RKO (cell line): ENCODE measurements around the gene PDE6C.
"Not testable (repeated sequence)": the region's sequence is repeated elsewhere in the genome, so short reads cannot be mapped to it uniquely, and the experiment has no call there.

Experiments used
- DNase-seq: peaks from one replicate; pipeline ENCODE4 v3.0.0-alpha.2; 2016; ENCODE audit warnings: low spot score

The PDE6C gene

DNA sequence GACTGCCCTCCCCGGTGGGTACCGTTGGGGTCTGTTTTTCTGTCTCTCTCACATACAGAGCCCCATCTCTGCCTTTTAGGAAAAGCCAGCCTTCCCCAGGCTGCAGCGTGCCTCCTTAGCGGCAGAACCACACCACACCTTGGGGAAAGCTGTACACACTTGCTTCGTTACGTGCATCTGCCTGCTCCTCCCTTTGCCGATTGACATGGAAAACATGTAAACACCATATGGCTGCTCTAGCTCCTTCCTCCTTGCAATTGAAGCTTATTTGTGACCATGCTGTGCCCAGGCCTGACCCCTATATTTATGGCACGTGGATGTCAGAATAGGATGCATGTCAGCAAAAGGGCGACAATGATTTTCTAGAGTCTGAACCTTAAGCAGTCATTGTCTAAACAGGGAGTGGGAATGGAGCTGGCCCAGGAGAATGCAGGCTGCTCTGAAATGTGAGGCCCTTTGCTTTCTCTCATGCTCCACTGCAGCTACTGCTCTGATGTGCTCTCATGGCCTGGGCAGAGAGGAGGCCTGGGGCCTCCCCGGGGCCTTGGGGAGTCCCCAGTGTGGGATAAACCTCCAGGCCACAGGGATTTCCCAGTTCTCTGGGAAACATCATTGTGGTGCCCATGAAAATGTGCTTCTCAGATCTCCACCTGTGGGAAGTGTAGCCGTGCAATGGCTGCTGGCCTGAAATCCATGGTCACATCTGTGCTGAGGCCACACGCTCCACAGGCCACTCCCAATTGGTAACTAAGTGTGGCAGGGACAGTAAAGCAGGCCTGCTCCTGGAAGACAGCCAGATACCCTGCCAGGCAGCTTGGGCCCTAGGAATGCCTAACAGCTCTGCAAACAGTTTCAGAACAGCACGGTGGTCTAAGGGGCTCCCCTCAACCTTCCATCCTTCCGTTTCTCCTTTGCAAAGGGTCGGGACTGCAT lies 18.6 kb downstream of the PDE6C start:
- no peak for DNase-seq

- no peak for DNase-seq
Measured at GRCh38 chr10:93639791-93640190, 27.5 kb downstream of the PDE6C start.

DNA sequence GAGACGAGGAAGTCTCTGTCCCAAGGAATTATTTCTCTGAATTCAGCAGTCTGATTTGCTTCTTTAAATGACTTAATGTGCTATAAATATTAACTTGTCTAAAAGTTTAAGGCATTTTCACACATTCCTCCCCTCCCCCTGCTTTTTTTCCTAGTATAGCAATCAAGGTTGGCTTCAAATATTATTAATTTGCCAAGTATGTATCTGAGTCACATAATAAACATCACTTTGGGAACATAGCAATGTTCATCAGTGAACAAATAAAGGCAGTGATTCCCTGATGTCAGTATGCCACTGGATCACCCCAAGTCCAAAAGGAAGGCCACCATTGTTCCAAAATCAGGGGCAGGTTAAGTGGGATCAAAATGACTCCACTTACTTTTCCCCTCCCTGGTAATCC lies 40.5 kb downstream of the PDE6C start:
- DNase-seq, result no peak

DNA sequence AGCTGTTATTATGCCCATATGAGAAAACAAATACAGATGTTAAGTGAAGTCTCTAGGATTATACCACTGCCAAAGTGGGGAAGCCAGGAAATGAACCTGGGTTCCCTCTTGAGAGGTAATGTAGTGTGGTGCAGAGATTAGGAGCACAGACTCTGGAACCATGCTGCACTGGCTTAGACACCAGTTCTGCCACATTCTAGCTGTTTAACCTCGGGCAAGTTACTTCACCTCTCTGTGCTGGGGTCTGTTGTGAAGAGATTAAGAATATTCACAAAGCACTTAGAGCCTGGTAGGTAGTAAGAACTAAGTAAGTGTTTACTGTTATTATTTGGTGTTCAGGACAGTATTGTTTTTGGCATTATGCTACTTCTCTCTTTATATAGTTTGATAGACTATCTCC lies 41.9 kb downstream of the PDE6C start:
- no peak for DNase-seq

DNA sequence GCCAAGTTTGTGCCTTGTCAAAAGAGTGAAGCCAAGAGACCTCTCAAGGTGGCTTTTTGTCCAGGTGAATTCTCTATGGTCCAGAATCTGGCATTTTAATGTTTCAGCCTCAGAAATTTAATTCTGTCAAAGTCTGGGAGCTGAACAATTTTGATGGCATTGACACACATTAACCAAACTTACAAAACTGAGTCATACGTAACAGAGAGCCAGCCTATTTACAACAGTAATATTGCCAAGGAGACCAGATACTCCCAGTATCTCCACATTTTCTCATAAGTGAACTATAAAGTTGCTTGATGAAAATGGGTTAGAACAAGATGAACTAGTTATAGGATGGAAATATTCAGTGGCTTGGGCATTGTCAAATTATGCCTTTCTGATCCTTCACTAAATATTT lies 43.8 kb downstream of the PDE6C start:
- no peak for DNase-seq

DNA sequence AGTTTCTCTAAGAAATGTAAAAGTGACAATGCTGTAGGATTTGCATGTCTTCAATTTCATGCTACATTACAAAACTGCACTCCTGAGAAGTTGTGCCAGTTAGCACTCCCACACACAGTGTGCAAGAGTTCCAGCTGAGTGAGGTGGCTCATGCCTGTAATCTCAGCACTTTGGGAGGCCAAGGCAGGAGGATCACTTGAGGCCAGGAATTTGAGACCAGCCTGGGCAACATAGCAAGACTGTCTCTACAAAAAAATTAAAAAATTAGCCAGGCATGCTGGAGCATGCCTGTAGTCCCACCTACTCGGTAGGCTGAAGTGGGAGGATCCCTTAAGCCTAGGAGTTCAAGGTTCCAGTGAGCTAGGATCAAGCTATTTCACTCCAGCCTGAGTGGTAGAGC lies 45.4 kb downstream of the PDE6C start:
- DNase-seq, result no peak

- no peak for DNase-seq
Measured at GRCh38 chr10:93666030-93666429, 53.7 kb downstream of the PDE6C start.

DNA sequence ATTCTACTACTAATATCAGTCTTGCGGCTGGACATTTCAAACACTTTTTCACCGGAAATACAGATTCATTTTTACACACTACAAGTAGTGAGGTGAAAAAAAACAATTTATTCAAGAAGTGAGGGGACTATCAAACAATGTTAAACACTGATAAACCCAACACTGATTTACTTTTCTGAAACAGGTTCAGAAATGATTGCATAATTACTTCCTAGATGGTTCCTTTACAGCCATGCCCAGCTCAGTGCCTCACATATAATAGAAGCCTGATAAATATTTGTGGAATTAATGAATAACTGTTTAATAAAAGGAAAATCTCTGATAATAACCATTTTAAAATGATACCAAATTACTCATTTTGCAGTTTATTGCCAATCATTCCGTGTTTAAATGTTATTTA lies 55.5 kb downstream of the PDE6C start:
- DNase-seq, result no peak

DNA sequence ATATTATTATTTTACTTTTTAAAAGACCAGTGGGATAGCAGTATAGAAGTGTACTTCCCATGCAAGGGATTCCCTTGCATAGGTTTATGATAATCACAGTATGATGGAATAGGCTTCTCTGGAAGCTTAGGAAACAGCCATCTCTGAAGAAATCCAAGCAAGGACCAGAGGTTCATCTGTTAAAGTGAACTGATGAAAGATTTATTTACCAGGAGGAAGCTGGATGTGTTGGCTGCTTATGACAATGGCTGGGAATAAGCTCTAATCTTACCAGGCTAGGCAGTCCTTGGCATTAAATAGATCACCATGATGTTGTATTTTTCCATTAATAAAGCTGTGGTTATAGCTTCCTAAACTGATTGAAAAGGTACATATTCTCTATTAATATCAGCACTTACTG lies 58.0 kb downstream of the PDE6C start:
- DNase-seq, result no peak

DNA sequence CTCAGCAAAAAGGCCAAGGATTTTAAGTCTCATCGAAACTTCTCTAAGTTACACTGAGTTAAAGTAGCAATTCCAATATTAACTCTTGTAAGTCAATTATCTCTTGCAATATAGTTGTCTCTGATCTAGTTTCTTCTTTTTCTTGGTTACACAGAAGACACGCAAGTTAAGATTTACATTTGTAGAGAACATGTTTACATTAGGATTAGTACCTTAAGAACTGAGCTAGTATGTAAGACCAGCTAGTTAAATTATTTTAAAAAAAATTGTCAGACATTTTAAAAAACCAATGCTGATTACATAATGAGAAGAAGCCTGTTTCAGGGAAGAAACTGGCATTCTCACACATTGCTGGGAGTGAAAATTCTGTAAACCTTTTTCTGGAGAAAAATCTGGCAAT lies 58.7 kb downstream of the PDE6C start:
- no peak for DNase-seq

GRCh38 chr10:93672022-93672678 lies 59.8 kb downstream of the PDE6C start:
- no peak for DNase-seq

DNA sequence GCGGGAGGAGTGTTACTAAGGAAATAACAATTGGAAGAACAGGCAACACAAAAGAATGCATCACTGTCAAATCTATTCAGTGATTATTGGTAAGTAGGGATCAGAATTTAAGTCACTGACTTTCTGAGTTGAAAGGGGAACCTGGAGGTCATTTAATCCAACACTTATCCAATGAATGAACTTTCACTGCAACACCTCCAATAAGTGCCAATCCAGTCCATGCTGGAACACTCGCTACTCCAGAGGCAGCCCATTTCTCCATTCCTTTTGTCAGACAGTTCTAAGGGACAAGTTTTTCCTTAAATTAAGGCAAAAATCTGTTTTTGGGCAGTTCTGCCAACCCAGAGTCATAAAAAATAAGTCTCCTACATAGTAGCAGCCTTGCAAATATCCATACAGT lies 60.6 kb downstream of the PDE6C start:
- no peak for DNase-seq

DNA sequence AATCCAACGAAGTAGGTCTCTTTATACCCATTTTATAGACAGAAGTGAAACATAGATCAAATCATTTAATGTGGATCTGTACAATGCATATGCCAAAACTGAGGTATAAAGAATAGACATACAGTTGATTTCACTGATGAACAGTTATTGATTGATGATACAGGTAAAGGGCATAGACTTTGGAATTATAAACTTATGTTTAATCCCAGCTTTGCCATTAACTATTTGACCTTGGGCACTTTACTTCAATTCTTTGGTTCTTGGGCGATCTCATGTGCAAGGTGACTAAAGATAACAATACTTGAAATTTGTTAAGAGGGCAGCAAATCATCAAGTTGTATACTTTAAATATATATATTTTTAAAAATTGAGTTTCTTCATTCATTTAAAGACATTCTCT lies 61.5 kb downstream of the PDE6C start:
- no peak for DNase-seq

DNA sequence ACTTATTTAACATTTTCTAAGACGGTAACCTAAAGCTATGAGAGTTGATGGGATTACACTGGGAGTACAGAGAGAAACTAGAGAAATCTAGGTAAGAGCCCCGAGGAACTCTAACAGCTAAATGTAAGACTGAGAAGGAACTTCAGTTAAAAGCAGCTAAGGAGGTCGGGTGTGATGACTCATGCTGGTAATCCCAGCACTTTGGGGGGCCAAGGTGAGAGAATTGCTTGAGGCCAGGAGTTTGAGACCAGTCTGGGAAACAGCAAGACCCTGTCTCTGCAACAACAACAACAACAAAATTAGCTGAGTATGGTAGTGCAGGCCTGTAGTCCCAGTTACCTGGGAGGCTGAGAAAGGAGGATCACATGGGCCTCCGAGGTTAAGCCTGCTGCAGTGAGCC lies 66.0 kb downstream of the PDE6C start:
- no peak for DNase-seq

GRCh38 chr10:93678805-93679587 lies 66.7 kb downstream of the PDE6C start:
- no peak for DNase-seq

DNA sequence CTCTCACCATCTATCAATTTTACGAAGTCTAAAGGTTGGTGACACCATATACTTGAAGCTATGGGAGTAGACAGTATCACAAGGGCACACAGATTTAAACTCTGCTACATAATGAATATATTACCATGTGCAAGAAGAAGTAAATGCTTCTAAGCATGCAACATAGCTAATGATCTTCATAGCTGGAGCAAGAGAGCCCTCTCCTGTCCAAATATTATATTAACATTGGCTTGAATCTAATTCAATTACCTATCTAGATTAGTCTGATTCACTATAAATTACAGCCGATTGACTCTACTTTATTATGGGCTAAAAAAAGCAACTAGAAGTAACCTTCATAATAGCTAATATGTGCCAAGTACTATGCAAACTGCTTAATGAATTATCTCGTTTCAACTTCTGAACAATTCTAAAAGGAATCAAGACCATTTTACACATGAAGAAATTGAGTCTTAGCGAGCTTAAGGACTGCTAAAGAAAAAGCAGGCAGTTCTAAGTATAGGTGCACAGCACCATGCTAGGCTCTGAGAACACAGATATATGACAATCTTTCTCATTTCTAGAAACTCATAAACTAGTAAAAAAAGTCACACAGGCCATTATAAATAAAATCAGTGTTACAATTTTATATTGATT lies 68.2 kb downstream of the PDE6C start:
- DNase-seq, result peak; percentile 63

GRCh38 chr10:93687737-93688136 lies 75.4 kb downstream of the PDE6C start:
- DNase-seq, result no peak

DNA sequence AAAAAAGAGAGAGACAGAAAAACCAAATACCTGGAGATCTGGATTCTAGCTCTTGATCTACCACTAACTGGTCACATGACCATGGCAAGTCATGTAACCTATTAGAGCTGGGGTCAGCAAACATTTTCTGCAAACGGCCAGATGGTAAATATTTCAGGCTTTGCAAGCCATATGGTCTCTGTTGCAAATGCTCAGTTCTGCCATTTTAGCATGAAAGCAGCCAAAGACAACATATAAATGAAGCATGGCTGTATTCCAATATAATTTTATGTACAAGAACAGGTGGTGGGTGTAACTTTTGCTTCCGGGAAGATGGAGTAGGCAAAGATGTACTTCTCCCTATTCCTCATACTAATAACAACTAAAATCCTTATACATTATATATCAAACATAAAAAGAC lies 83.4 kb downstream of the PDE6C start:
- DNase-seq, result no peak

DNA sequence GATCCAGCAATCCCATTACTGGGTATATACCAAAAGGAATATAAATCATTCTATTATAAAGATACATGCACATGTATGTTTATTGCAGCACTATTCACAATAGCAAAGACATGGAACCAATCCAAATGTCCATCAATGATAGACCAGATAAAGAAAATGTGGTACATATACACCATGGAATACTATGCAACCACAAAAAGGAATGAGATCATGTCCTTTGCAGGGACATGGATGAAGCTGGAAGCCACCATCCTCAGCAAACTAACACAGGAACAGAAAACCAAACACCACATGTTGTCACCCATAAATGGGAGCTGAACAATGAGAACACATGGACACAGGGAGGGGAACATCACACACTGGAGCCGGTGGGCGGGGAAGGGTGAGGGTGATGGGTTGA lies 84.2 kb downstream of the PDE6C start:
- not testable (repeated sequence) for DNase-seq

DNA sequence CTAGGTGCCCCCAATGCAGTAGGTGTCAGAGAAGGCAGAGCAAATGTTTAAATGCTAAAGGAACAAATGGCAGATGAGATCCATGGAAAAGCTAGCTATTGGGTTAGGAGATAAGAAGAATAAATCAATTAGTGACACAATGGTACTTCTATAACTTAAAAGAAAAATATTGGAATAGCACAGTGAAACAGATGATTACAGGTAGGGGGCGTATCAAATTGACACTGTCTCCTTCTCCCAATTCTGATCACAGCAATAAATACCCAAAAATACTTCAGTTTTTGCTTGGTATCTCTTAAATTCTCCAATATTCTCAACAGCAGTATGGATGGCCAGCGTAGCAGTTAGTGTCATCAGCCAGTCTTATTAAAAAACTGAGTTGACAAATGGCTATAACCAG lies 84.9 kb downstream of the PDE6C start:
- no peak for DNase-seq

DNA sequence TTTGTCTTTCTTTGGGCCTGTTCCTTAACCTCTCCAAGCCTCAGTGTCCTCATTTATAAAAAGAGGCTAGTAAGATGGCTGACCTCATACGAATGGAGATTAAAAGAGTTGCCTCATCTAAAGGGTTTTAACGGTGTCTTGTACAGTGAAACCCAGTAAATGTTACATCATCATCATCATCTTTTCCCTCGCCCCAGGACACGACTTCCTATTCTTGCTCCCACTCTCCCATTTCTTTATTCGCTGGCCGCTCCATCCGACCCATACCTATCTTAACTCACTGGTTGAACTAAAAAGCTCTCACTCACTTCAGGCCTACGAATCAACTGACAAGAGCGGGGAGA lies 89.5 kb downstream of the PDE6C start:
- peak; percentile 46 for DNase-seq

DNA sequence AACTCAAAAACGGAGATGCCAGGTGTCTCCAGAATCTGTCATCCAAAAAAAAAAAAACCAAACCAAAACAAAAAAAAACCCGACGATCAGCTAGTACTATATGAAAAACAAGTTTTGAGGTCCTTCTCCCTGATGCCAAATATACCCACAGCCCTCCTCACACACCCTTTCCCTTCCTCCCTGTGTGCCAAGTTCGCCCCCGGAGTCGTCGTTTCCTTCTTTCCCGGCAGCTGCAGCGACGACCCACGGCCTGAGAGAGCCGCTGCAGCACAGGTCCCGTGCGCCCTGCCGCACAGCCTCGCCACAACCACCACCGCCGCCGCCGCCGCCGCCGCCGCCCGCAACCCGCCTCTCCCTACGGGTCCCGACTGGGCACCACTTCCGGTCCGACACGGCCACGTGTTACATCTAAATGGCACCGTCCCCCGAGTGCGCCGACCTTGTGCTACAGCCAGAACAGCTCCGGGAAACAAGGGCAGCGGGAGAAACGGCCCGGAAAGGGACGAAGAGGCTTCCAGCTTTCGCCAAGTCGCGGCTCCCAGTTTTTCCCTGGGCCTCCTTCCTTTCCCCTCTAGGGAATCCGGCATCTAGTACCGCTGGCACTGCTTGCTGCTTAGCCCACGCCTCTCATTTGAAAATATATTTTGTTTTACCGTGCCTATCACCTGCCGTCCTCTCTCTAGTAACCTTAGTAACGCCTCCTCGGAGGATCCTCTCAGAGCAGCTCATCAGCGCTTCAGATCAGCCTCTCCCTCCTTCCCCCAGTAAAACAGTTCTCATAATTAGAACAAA lies 90.1 kb downstream of the PDE6C start, which contains the start of gene FRA10AC1:
FRA10AC1 (minus strand) TSS at position 383 of the 792 bp plus-strand sequence. CDS start 2,486 bp downstream, outside the sequence.
- DNase-seq, result peak; percentile 91
